C4-2B (cell line): Measurements from ENCODE around the gene LACTBL1.

ENCODE experiments used
- H3K27ac ChIP-seq: fragments of 450-650 bp; 2 replicates; pipeline ENCODE4 v1.5.1; 2017
- CTCF ChIP-seq: fragments of 450-650 bp; conservative IDR thresholded peaks from 2 replicates; pipeline ENCODE4 v1.5.1; 2017; ENCODE audit warnings: mild to moderate bottlenecking
- ZFX ChIP-seq: fragments of 450-650 bp; IDR thresholded peaks from 2 replicates; pipeline ENCODE4 v1.6.1; 2017

LACTBL1 gene

GRCh38 chr1:22969304-22969709 is 3.4 kb downstream of the LACTBL1 start:
- TF ChIP-seq CTCF (no peak), ZFX (no peak)
- H3K27ac ChIP-seq, result no peak overlapping the region

DNA sequence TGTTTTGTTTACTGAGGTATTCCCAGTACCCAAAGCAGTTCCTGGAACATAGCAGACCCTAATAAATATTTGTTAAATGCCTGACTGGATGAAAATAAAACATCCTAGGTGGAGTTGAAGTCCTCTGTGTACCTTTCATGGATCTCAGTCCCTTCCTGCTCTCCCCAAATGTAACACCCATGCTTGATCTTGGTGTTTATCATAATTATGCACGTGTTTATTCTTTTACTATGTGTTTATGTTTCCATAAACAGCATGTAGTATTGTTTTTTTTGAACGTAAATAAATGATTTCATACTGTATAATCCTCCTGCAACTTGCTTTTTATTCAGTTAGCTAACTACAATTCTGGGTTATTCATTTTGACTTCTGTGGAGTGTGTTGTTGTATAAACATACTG is 4.8 kb downstream of the LACTBL1 start:
- TF ChIP-seq ZFX, result no peak

DNA sequence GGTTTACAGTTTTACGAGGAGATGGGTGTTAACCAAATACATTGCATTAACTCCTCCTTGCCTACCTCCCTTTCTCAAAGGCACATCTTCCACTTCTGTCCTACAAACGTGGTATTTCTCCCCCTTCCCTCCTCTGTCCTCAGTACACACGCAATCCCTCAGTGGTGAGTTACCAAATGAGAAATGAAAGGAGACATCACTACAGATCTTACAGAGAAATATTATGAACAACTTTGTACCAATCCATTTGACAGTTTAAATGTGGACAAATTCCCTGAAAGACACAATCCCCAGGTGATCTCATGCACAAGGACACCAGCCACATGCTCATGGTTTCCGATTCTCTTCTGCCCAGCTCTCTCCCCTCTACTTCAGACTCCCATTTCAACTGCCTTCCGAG is 6.4 kb downstream of the LACTBL1 start:
- TF ChIP-seq CTCF, result no peak
- no peak for TF ChIP-seq ZFX
- no peak overlapping the region for H3K27ac ChIP-seq

More for the DNA sequence above, 4.8 kb downstream of the LACTBL1 start:
- no peak overlapping the region for H3K27ac ChIP-seq

- TF ChIP-seq ZFX, result no peak
- no peak for TF ChIP-seq CTCF
- H3K27ac ChIP-seq, result no peak overlapping the region
Observed at GRCh38 chr1:22963044-22963677, 9.5 kb downstream of the LACTBL1 start.

GRCh38 chr1:22962558-22962957 is 10.1 kb downstream of the LACTBL1 start:
- H3K27ac ChIP-seq, result no peak overlapping the region
- no peak for TF ChIP-seq CTCF
- no peak for TF ChIP-seq ZFX

GRCh38 chr1:22959545-22960360 is 12.9 kb downstream of the LACTBL1 start:
- TF ChIP-seq ZFX (no peak), CTCF (no peak)
- no peak overlapping the region for H3K27ac ChIP-seq

- H3K27ac ChIP-seq, result no peak overlapping the region
- TF ChIP-seq CTCF, result no peak
- TF ChIP-seq ZFX, result no peak
Observed at GRCh38 chr1:22958556-22958955, 14.1 kb downstream of the LACTBL1 start.
